ENCODE data around the gene BASP1.

The BASP1 gene

DNA sequence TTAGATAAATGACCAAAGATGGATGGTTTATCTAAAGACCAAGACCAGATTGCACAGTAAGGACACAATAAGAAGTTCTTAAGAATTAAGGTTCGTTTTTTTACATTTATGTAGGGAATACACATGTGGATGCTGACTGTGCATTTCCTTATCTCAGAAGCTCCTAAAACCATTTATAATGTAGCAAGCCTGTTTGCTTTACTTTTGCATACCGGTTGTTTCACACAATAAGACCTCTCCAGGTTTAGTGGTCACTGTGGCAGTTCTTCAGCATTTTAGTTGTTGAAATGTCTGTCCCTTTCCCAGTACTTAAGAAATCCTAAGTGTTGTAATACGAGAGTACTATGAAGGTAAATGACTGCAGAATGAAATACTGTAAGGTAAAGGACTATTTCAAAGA lies 43.6 kb downstream of the BASP1 start (continued):
- no peak for TF ChIP-seq ZNF571 (tag by site-specific recombination; IDR thresholded peaks at IDR 0.05)
- no peak for TF ChIP-seq KLF9 (tag by site-specific recombination; IDR thresholded peaks at IDR 0.05; ENCODE audit: low read depth)
- TF ChIP-seq, protein P1, sequence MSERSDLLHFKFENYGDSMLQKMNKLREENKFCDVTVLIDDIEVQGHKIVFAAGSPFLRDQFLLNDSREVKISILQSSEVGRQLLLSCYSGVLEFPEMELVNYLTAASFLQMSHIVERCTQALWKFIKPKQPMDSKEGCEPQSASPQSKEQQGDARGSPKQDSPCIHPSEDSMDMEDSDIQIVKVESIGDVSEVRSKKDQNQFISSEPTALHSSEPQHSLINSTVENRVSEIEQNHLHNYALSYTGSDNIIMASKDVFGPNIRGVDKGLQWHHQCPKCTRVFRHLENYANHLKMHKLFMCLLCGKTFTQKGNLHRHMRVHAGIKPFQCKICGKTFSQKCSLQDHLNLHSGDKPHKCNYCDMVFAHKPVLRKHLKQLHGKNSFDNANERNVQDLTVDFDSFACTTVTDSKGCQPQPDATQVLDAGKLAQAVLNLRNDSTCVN (tag by site-specific recombination; optimal IDR thresholded peaks at IDR 0.05): no peak

GRCh38 chr5:17265041-17265440 lies 47.6 kb downstream of the BASP1 start:
- Histone ChIP-seq H3K27ac (ENCODE audit: extremely low read depth, low read depth, low read length) (no peak overlapping the region), H3K4me3 (ENCODE audit: low read depth, low read length) (no peak overlapping the region), H3K36me3 (ENCODE audit: control insufficient read depth in 2 of 2, insufficient read depth in 1 of 2, low read length in 2 of 2) (peaks cover 6 to 20% of the 10 kb centered on the region in 2 experiments), H3K9me3 (ENCODE audit: control insufficient read depth, insufficient read depth, low read depth, low read length) (no peaks in the 10 kb centered on the region; the same call in 1 of the 2 replicates), H3K4me1 (ENCODE audit: control insufficient read depth, insufficient read depth, low read length) (peaks cover 22% of the 10 kb centered on the region)
- ChIA-PET POLR2A (no interaction called here), CTCF (interaction anchor here (0.6 to 0.8 kb wide), 2 partner anchors 10 to 14 kb away, joined by 3 to 4 read pairs; no protein-coding TSS in a partner anchor)
- TF ChIP-seq KLF17 (tag by site-specific recombination; IDR thresholded peaks at IDR 0.05) (no peak), ZNF132 (tag by site-specific recombination; IDR thresholded peaks at IDR 0.05; ENCODE audit: borderline replicate concordance) (no peak), ZSCAN30 (tag by site-specific recombination; IDR thresholded peaks at IDR 0.05) (no peak), HOXC10 (CRISPR knock-in tag; IDR thresholded peaks at IDR 0.05) (no peak), ZNF24 (tag by site-specific recombination; IDR thresholded peaks at IDR 0.05) (no peak), ZNF292 (tag by site-specific recombination; IDR thresholded peaks at IDR 0.05; ENCODE audit: borderline replicate concordance, low read depth) (no peak), ZFP37 (tag by site-specific recombination; IDR thresholded peaks at IDR 0.05) (no peak), ZNF610 (tag by site-specific recombination; IDR thresholded peaks at IDR 0.05; ENCODE audit: borderline replicate concordance) (no peak), ZNF530 (tag by site-specific recombination; IDR thresholded peaks at IDR 0.05; ENCODE audit: low read depth) (no peak), PBX3 (CRISPR knock-in tag; IDR thresholded peaks at IDR 0.05) (no peak), KLF10 (tag by site-specific recombination; IDR thresholded peaks at IDR 0.05) (no peak), MYNN (tag by site-specific recombination; IDR thresholded peaks at IDR 0.05; ENCODE audit: borderline replicate concordance) (no peak), ZNF112 (tag by site-specific recombination; IDR thresholded peaks at IDR 0.05) (no peak)

- Histone ChIP-seq H3K27ac (ENCODE audit: extremely low read depth, low read depth, low read length) (no peak overlapping the region), H3K9me3 (ENCODE audit: control insufficient read depth, insufficient read depth, low read depth, low read length) (no peaks in the 10 kb centered on the region; the same call in 1 of the 2 replicates), H3K4me3 (ENCODE audit: low read depth, low read length) (no peak overlapping the region), H3K4me1 (ENCODE audit: control insufficient read depth, insufficient read depth, low read length) (peaks cover 15% of the 10 kb centered on the region), H3K36me3 (ENCODE audit: control insufficient read depth in 2 of 2, insufficient read depth in 1 of 2, low read length in 2 of 2) (peaks cover 6 to 24% of the 10 kb centered on the region in 2 experiments)
- ChIA-PET CTCF (interaction anchor here (0.5 to 0.6 kb wide), 3 partner anchors 94 to 403 kb away, joined by 3 read pairs; no protein-coding TSS in a partner anchor), POLR2A (interaction anchor here (0.6 kb wide), 1 partner anchor 10 kb away, joined by 3 read pairs; no protein-coding TSS in a partner anchor)
- no peak for TF ChIP-seq ZNF16 (tag by site-specific recombination; IDR thresholded peaks at IDR 0.05; ENCODE audit: low read depth)
- no peak for TF ChIP-seq ZNF600 (tag by site-specific recombination; IDR thresholded peaks at IDR 0.05)
- TF ChIP-seq ZNF791 (tag by site-specific recombination; IDR thresholded peaks at IDR 0.05): no peak
- TF ChIP-seq IKZF3 (tag by site-specific recombination; IDR thresholded peaks at IDR 0.05): no peak
- no peak for TF ChIP-seq ZBTB1 (tag by site-specific recombination; IDR thresholded peaks at IDR 0.05)
- TF ChIP-seq ZFP69B (tag by site-specific recombination; IDR thresholded peaks at IDR 0.05): no peak
- TF ChIP-seq ZNF302 (tag by site-specific recombination; IDR thresholded peaks at IDR 0.05; ENCODE audit: low read depth): no peak
- TF ChIP-seq PBX3 (CRISPR knock-in tag; IDR thresholded peaks at IDR 0.05): no peak
- no peak for TF ChIP-seq ZNF837 (tag by site-specific recombination; IDR thresholded peaks at IDR 0.05)
- TF ChIP-seq TRIM28 (IDR thresholded peaks at IDR 0.05; ENCODE audit: borderline replicate concordance, low read length): no peak
- TF ChIP-seq SP2 (tag by site-specific recombination; IDR thresholded peaks at IDR 0.05): no peak
- TF ChIP-seq ZNF169 (tag by site-specific recombination; IDR thresholded peaks at IDR 0.05): no peak
- TF ChIP-seq KLF7 (tag by site-specific recombination; IDR thresholded peaks at IDR 0.05; ENCODE audit: borderline replicate concordance): no peak
Measured at GRCh38 chr5:17267106-17267505, 49.7 kb downstream of the BASP1 start.

Measured in HEK293 (cell line).